ENCODE results near the gene CUEDC1. TPM values are rescaled to one million over a fixed set of nuclear protein-coding genes. Genes with fewer than 3 reads are reported as not detected.
"Not testable (repeated sequence)": the region's sequence is repeated elsewhere in the genome, so short reads cannot be mapped to it uniquely, and the experiment has no call there.

CUEDC1 gene
- total and polyA plus RNA-seq, 2 of the 13 experiments (the other 11 are each of a cell fraction or from before 2014, with no cell fraction given): 7.4 to 12.9 TPM

GRCh38 chr17:57922745-57923144 is 32.5 kb downstream of the CUEDC1 start:
- H3K4me3 ChIP-seq (replicated peaks in 1 of 3; ENCODE audit: insufficient read depth in 1 of 3, low read depth in 2 of 3, low read length in 3 of 3); H3K9me3 ChIP-seq (ENCODE audit: low read length); intact Hi-C loops (cut with micrococcal nuclease; ENCODE audit: unreplicated experiment); H2AFZ ChIP-seq (ENCODE audit: low read length); BruUV-seq (replicated peaks); H3K4me2 ChIP-seq (ENCODE audit: low read depth, low read length); H4K20me1 ChIP-seq (ENCODE audit: insufficient read depth, low read length); H3K36me3 ChIP-seq (replicated peaks in 1 of 2; ENCODE audit: control insufficient read depth in 1 of 2, insufficient read depth in 2 of 2, low read length in 2 of 2); CTCF ChIA-PET (ENCODE audit: low intra/inter-chr PET ratio, low total read pairs); in situ Hi-C loops (cut with HindIII; ENCODE audit: extremely low pct_ligation_motif_present, low pct_unique_long_range_greater_than_20kb); H3K27ac ChIP-seq (ENCODE audit: extremely low read length, insufficient read depth, low read length); DNase-seq (ENCODE audit: low spot score); H3K27me3 ChIP-seq (ENCODE audit: control insufficient read depth in 1 of 2, insufficient read depth in 2 of 2, low read length in 2 of 2); FAIRE-seq; H3K79me2 ChIP-seq (ENCODE audit: insufficient read depth, low read length); H3K9ac ChIP-seq (ENCODE audit: insufficient read depth, low read depth, low read length); ATAC-seq: not testable (repeated sequence)
- POLR2A ChIA-PET: interaction anchor here (1.8 kb wide), 1 partner anchor 19 kb away, joined by 4 read pairs; no protein-coding TSS in a partner anchor
- 94% methylated on average over 4 of the region's 4 CpGs for WGBS (ENCODE audit: low lambda C conversion rate)
- peaks cover 36% of the 10 kb centered on the region for H3K4me1 ChIP-seq (ENCODE audit: insufficient read depth, low read length)

GRCh38 chr17:57920916-57921703 is 34.1 kb downstream of the CUEDC1 start:
- Histone ChIP-seq H3K36me3 (replicated peaks in 1 of 2; ENCODE audit: control insufficient read depth in 1 of 2, insufficient read depth in 2 of 2, low read length in 2 of 2) (no peaks in the 10 kb centered on the region), H4K20me1 (ENCODE audit: insufficient read depth, low read length) (no peaks in the 10 kb centered on the region), H3K79me2 (ENCODE audit: insufficient read depth, low read length) (no peaks in the 10 kb centered on the region), H3K4me1 (ENCODE audit: insufficient read depth, low read length) (peaks cover 39% of the 10 kb centered on the region), H3K27me3 (ENCODE audit: control insufficient read depth in 1 of 2, insufficient read depth in 2 of 2, low read length in 2 of 2) (no peaks in the 10 kb centered on the region), H3K27ac (ENCODE audit: extremely low read length, insufficient read depth, low read length) (no peak overlapping the region), H3K4me2 (ENCODE audit: low read depth, low read length) (no peak overlapping the region), H3K4me3 (replicated peaks in 1 of 3; ENCODE audit: insufficient read depth in 1 of 3, low read depth in 2 of 3, low read length in 3 of 3) (no peak overlapping the region), H3K9me3 (ENCODE audit: low read length) (no peaks in the 10 kb centered on the region), H3K9ac (ENCODE audit: insufficient read depth, low read depth, low read length) (no peak overlapping the region), H2AFZ (ENCODE audit: low read length) (no peak overlapping the region)
- intact Hi-C loops (cut with micrococcal nuclease; ENCODE audit: unreplicated experiment): no loop called here
- FAIRE-seq (no peak), DNase-seq (ENCODE audit: low spot score) (no peak), ATAC-seq (no peak)
- ChIA-PET CTCF (ENCODE audit: low intra/inter-chr PET ratio, low total read pairs) (no interaction called here), POLR2A (no interaction called here)
- TF ChIP-seq KLF6 (CRISPR knock-in tag; IDR thresholded peaks at IDR 0.05): no peak
- TF ChIP-seq, protein P1, sequence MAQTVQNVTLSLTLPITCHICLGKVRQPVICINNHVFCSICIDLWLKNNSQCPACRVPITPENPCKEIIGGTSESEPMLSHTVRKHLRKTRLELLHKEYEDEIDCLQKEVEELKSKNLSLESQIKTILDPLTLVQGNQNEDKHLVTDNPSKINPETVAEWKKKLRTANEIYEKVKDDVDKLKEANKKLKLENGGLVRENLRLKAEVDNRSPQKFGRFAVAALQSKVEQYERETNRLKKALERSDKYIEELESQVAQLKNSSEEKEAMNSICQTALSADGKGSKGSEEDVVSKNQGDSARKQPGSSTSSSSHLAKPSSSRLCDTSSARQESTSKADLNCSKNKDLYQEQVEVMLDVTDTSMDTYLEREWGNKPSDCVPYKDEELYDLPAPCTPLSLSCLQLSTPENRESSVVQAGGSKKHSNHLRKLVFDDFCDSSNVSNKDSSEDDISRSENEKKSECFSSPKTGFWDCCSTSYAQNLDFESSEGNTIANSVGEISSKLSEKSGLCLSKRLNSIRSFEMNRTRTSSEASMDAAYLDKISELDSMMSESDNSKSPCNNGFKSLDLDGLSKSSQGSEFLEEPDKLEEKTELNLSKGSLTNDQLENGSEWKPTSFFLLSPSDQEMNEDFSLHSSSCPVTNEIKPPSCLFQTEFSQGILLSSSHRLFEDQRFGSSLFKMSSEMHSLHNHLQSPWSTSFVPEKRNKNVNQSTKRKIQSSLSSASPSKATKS (CRISPR knock-in tag; IDR thresholded peaks at IDR 0.05): no peak
- no TSS peak for BruUV-seq (replicated peaks)
- 77% methylated on average over 13 of the region's 13 CpGs for WGBS (ENCODE audit: low lambda C conversion rate)
- in situ Hi-C loops (cut with HindIII; ENCODE audit: extremely low pct_ligation_motif_present, low pct_unique_long_range_greater_than_20kb): no loop called here

All from HepG2 (cell line).